GM12891 (cell line): Measurements from ENCODE around the gene PRICKLE1.

ENCODE experiments used
- POLR2A ChIP-seq: IDR thresholded peaks from 2 replicates; pipeline ENCODE4 v1.6.1; 2011; ENCODE audit warnings: low read depth, low read length, control low read depth
- POLR2AphosphoS5 ChIP-seq: IDR thresholded peaks from 2 replicates; pipeline ENCODE4 v1.6.1; 2011; ENCODE audit warnings: low read depth, low read length, control low read depth

- TF ChIP-seq POLR2AphosphoS5 (no peak), POLR2A (no peak)
Measured at GRCh38 chr12:42485823-42486222, 103.7 kb downstream of the PRICKLE1 start.
